Glomerular visceral epithelial cell (primary cell): ENCODE measurements around the gene LRRC39.
"Not testable (repeated sequence)": the region's sequence is repeated elsewhere in the genome, so short reads cannot be mapped to it uniquely, and the experiment has no call there.

Experiments used
- DNase-seq: peaks from one replicate; pipeline ENCODE4 v3.0.0-alpha.2; 2016; ENCODE audit errors: extremely low spot score

LRRC39 gene

GRCh38 chr1:100178091-100178490 is at the start of gene LRRC39:
Gene LRRC39, minus strand, starts transcription at chr1:100178256. Its CDS starts 9,740 bp downstream, at chr1:100168516.
- no peak for DNase-seq

GRCh38 chr1:100222428-100222827 is 44.4 kb upstream of the LRRC39 start:
- DNase-seq = no peak

- DNase-seq = no peak
Measured at GRCh38 chr1:100219883-100220282, 41.8 kb upstream of the LRRC39 start.

GRCh38 chr1:100219457-100219856 is 41.4 kb upstream of the LRRC39 start:
- no peak for DNase-seq

- no peak for DNase-seq
Measured at GRCh38 chr1:100217834-100218233, 39.8 kb upstream of the LRRC39 start.

GRCh38 chr1:100215101-100215500 is 37.0 kb upstream of the LRRC39 start:
- no peak for DNase-seq

- DNase-seq = no peak
Measured at GRCh38 chr1:100213141-100213540, 35.1 kb upstream of the LRRC39 start.

GRCh38 chr1:100206301-100206700 is 28.2 kb upstream of the LRRC39 start:
- DNase-seq = no peak

- not testable (repeated sequence) for DNase-seq
Measured at GRCh38 chr1:100205593-100205992, 27.5 kb upstream of the LRRC39 start.

- not testable (repeated sequence) for DNase-seq
Measured at GRCh38 chr1:100205103-100205502, 27.0 kb upstream of the LRRC39 start.

- DNase-seq = not testable (repeated sequence)
Measured at GRCh38 chr1:100202703-100203102, 24.6 kb upstream of the LRRC39 start.

- not testable (repeated sequence) for DNase-seq
Measured at GRCh38 chr1:100200060-100200459, 22.0 kb upstream of the LRRC39 start.

GRCh38 chr1:100198596-100198995 is 20.5 kb upstream of the LRRC39 start:
- DNase-seq = no peak

- DNase-seq = peak; percentile 97
Measured at GRCh38 chr1:100188617-100189016, 10.6 kb upstream of the LRRC39 start.

GRCh38 chr1:100187912-100188311 is 9.9 kb upstream of the LRRC39 start:
- DNase-seq = peak; percentile 33

GRCh38 chr1:100184536-100184935 is 6.5 kb upstream of the LRRC39 start:
- peak; percentile 51 for DNase-seq

- DNase-seq = no peak
Measured at GRCh38 chr1:100183370-100183769, 5.3 kb upstream of the LRRC39 start.

GRCh38 chr1:100177295-100178041 is 588 bp downstream of the LRRC39 start:
- no peak for DNase-seq

GRCh38 chr1:100168051-100168450 is 10.0 kb downstream of the LRRC39 start:
- no peak for DNase-seq

GRCh38 chr1:100164702-100165101 is 13.4 kb downstream of the LRRC39 start:
- DNase-seq = no peak

GRCh38 chr1:100164216-100164615 is 13.8 kb downstream of the LRRC39 start:
- DNase-seq = no peak

- no peak for DNase-seq
Measured at GRCh38 chr1:100162881-100163280, 15.2 kb downstream of the LRRC39 start.

GRCh38 chr1:100152271-100152670 is 25.8 kb downstream of the LRRC39 start:
- DNase-seq = no peak

GRCh38 chr1:100151679-100152078 is 26.4 kb downstream of the LRRC39 start:
- DNase-seq = no peak
